HG03457 (cell line): ENCODE results near the gene DLX6.

Experiments
- ATAC-seq: cut with Tn5 transposase; IDR thresholded peaks from one replicate; pipeline ENCODE4 v1.9.1; 2021; ENCODE audit warnings: moderate number of reproducible peaks; ENCODE audit not compliant: unreplicated experiment

DLX6 gene

DNA sequence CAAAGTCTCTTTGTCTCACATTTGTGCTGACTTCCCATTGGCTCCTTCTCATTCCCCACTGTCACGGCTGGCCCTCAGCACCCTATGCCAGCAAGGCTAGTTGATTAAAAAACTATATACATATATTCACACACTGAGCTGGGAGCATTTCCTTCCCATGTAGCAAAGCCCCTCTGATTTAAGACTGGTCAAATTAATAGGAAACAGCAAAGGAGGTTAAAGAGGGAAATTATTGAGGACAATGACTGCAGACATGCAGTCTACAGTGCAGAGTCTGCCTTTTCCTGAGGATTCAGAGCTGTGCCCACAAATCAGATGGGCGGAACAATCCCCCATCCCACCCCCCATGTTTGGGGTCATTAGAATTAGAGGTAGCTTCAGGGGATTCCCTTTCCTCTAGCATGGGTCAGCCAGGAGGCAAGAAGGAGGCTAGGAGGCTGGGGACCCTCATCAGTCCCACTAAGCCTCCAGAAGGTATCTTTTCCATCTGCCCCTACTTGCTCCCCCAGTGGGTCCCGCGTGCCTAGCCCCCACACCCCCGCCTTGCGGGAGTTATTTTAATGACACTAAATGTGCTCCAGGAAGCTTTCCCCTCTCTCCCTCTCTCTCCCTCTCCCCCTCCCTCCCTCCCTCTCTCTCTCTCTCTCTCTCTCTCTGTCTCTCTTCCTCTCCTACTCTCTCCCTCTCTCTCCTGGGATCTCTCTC lies 9.8 kb upstream of the DLX6 start:
- no peak for ATAC-seq

DNA sequence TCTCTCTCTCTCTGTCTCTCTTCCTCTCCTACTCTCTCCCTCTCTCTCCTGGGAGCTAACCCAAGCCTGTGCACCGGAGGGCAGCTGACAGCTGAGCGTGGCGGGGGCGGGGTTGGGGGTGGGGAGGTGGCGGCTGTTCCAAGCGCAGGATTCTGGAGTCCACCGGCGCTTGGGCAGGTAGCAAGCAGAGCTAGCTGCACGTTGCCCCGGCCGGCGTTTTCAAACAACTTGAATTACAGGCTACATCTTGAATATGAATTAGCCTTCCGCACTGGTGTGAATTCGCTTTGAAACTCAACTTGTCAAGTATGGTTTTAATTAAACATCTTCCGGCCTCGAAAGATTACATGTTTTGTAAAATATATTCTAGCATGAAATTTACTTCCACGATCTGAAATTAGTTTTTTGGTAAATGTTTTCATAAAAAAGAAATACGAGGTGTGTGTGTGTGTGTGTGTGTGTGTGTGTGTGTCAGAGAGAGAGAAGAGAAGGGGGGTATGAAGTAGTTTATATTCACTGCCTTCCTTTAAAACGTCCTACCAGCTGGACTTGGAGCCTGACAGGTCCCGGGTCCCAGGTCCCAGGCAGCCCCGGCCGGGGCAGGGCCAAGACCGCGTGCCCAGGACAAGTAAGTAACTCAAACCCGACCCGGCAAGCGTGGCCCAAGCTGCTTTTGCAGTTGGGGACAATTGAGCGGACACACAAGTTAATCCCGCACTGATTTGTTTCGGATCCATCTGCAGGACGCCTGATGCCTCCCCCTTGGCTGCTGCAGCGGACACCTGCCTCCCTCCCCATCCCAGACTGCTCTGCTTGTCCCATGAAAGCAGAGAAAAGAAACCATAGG lies 9.0 kb upstream of the DLX6 start:
- ATAC-seq = no peak

DNA sequence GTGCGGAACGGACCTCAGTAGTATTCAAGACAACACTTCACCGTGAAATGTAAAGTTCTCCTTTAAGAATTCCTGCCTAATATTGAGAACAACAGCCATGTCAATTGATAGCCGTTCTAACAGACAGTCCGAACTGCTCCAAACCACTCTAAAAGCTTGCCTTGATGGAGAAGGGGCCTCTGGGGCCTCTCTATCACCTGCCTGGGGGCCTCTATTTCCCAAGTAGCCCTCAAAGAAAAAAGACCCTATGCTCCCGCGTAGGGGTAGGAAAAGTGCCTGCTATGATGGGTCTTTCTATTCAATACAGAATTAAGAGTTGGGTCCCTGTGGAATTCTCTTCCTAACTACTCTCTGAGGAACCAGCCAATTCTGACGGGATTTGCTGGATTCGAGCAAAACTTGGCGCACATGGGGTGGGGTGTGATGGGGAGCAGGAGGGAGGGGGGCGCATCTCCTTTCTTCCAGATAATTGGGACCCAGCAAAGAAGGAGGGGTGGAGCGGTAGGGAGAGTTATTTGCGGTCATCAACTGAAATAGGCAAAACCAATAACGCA lies 8.3 kb upstream of the DLX6 start:
- ATAC-seq = no peak

DNA sequence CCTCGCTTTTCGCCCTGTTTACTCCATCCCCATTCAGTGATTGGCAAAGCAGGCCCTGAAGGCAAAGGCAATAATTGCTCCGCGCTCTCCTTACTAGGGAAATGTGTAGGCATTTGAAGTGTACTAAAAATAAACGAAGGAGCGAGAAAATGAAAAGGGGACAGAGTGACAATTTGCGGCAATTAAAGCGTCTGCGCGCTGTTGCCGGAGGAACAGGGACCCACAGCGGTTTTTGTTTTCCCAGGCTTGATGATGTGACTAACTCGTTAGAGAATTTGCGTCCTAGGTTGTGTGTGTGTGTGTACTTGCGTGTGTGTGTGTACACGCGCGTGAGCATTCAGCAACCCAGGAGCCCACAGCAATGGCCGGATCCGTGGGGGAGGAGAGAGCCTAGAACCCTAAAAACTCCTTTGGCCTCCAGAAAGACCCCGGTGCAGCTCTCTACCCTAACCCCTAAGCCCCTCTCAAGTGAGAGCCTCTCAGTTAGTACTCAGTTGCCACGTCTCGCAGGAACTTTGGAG lies 7.8 kb upstream of the DLX6 start:
- ATAC-seq = no peak

DNA sequence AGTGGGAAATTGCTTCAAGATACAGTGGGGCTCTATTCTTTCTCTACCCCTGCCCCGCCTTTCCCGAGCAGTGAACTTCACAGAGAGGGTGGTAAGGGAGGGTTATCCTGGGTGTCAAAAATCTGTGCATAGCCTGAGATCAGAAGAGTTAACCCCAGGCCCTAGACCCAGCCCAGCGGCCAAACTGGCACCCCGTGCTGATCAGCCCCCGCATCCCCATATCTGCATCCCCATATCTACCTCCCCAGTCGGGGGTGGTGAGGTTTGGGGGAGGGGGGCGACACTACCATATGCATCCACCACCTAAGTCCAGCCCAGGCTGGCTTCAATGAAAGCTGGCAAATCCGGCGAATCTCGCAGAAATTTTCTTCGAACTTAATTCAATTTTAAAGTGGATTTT lies 7.0 kb upstream of the DLX6 start:
- no peak for ATAC-seq

DNA sequence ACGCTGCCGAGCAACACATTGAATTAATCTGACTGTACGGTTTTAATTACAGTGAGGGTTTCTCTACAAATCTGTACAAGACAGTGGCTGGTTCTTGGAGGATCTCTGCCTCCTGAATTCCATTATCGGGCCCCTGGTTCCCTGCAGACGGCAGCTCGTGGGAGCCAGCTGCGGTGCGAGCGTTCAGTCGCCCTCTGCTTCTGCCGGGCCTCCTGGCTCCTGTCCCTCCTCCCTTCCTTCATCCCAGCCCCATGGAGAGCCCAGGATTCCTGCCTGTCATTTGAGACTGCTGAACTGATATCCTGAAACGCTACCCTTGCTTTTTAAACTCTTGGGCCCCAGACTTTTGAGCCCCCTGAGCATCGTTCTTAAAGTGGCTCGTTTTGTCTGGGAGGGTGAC lies 6.6 kb upstream of the DLX6 start:
- no peak for ATAC-seq

DNA sequence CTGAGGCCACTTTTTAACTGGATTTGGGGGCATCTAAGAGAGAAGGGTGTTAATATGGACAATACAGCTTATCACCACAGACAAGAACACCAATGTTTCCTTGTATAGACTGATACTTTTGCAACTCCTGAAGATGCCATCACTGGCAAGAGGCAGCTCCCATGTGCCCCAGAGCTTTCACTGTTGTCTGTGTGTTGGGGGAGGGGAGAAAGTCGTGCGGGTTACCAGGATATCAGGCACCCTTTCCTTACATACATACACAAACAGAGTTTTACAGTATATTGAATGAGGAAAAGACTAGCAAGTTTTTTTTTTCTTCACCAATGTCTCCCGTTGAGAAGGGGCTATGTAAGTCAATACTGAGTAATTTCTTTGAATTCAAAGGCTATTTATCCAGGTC lies 4.1 kb upstream of the DLX6 start:
- no peak for ATAC-seq

DNA sequence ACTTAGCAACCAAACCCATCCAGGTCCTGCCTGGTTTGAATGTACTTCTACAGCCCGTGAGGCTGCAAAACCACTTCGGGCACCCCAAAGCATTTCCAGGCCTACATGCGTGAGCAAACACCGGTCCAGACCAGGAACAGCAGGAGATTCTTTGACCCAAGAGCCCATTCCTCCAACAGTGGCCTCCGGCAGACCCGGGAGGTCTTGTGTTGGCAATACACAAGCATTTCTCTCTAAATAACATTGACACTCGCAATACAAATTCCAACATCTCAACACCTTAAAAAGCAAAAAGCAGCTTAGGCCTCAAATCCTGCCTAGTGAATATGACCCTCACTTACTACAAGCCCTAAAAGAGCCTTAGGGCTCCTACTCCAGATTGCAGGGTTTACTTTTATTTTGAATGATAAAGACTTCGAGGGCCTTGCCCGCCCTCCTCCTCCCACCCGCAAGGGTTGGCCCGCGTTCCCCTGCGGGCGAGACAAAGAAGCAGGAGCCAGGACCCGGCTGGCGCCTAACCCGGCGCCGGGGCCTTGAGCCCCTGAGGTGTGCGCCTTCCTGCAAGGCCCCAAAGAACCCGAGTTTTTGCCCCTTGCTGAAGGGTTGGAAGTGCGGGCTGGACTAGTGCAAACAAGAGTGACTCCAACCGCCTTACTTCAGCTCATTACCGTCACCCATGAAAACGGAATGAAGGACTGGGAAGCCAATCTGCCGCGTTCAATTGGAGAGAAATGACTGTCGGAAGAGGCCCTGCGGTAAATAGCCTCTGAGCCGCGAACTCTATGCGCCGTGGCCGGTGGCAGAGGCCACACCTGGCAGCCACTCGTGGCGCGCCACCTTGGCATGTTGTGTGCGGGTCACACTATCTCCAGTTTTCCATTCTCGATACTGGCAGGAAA lies 3.4 kb upstream of the DLX6 start:
- ATAC-seq = no peak

DNA sequence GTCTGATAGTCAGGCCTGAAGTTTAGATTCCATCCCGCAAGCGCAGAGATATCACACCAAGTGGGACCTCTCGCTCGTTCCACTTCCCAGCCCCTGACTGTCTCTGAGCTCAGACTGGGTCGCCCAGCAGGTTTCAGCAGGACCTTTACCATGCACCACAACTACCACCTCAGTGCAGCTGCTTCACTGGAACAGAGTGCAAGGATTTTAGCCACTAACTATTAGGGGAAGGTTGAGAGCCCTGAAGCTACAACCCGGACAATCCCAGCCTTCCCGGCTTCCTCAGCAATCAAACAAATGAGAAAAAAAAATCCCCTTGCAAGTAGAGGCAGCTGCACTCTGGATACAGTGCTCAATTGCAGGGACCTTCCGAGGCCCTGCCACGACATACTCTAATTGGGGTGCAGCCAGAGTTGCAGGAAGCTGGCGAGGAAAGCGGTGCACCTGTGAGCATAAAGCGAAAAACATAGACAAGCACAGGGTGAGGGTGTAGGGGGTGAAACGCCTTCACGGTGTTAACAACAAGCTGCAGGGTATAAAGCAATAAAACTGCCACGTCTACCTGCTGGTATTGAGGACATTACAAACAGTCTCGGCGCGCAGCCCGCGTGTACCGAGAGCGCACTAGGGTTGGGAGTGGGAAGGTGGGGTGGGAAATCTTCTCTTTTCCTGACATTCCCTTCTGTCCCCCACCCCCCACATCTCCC lies 2.6 kb upstream of the DLX6 start:
- ATAC-seq = no peak

DNA sequence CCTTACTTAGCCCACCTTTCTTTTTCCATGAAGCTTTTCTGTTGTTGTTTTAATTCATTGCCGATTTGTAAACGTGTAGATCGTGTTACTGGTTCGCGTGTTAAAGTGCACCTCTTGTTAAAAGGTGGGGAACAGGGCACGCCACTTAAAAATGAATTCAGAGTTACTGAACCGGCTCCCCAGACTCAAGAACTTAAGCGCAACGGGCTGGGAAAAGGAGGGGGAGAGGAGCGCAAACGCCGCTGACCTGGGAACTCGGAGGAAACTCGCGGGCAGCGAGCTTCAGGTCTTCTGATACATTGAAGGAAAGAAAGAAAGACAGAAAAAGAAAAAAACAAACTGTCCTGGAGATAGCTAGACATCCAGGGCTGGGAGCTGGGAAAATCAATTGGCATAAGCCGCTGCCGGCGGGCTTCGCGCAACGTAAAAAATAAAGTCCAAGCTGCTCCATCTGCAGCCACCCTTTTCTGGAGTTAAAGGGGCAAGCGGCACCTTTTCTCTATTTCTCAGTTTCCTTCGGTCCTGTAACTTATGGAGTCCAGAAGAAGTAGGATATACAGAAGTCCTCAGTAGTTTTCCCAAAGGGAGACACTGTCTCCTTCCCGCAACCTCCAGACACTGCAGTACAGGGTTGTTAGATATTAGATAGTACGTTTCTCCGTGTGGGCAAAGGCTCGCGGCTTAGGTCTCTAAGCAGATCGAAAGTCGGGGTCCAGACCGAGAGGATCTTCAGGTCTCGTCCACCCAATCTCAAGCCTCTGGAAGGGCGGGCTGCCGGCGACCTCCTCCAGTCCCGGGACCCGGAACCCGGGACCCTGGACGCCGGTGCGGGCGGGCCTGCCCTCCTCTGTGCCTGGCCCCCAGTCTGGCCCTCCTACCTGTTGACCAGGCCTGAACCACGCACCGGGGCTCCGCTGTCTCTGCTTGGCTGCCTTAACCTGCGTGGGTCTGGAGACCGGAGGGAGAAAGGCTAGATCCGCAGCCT lies 1.8 kb upstream of the DLX6 start:
- no peak for ATAC-seq

DNA sequence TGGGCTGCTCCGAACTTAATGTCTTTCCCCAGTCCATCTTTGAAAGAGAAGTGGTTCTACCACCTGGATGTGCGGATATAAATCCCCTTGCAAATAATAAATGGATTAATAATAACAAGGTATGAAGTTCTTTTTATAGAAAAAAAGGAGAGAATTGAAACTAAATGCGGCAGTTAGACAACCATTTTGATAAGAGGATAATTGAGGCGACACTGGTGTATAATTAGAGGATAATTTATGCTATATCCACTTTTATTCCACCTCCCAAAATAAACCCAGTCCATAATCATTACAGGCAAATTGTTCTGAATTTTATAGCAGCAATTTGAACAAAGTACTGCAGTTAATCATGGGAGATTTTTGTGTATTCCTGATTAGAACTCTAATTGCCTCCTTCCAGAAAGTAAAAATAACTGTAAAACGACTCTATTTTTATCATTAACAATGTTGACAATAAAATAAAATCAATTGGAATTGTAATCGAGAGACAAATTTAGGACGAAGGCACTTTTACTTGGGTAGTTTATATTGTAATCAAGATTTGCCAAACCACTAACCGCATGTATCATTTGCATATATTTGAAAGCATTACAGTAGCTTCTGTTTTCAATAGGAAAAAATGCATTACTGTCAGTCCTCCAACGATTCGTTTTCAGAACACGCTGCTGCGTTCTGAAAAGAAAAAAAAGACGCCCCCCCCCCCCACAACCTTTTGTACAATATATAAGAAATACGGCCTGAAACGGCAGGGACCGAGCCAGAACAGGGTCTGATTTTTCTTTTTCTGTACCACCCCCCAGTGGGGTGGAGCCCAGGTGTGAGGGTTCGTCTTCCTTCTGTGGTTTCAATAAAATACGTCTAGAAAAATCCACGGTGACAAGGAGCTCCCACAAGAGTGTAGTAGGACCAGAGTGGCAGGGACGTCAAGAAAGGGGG lies 838 bp upstream of the DLX6 start:
- no peak for ATAC-seq

DNA sequence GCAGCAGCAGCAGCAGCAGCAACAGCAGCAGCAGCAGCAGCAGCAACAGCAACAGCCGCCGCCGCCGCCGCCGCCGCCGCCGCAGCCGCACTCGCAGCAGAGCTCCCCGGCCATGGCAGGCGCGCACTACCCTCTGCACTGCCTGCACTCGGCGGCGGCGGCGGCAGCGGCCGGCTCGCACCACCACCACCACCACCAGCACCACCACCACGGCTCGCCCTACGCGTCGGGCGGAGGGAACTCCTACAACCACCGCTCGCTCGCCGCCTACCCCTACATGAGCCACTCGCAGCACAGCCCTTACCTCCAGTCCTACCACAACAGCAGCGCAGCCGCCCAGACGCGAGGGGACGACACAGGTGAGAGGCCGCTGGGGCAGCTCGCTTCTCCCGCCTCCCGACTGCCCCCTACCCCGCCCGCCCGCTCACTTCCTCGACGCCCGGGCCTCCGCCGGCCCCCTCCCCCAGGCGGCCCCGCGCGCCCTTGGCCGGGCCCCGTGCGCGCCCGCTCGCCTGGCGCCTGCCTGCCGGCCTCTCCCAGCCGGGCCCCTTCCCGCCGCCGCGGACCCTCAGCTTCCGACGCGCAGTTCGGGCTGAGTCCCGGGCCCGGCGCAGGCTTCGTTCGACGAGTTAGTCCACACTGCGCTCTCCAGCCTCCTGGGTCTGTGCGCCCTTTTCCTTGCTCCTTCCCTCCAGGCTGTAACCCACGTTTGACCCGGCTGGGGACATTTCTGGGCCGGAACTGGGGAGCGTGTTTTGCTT lies 882 bp downstream of the DLX6 start:
- no peak for ATAC-seq

DNA sequence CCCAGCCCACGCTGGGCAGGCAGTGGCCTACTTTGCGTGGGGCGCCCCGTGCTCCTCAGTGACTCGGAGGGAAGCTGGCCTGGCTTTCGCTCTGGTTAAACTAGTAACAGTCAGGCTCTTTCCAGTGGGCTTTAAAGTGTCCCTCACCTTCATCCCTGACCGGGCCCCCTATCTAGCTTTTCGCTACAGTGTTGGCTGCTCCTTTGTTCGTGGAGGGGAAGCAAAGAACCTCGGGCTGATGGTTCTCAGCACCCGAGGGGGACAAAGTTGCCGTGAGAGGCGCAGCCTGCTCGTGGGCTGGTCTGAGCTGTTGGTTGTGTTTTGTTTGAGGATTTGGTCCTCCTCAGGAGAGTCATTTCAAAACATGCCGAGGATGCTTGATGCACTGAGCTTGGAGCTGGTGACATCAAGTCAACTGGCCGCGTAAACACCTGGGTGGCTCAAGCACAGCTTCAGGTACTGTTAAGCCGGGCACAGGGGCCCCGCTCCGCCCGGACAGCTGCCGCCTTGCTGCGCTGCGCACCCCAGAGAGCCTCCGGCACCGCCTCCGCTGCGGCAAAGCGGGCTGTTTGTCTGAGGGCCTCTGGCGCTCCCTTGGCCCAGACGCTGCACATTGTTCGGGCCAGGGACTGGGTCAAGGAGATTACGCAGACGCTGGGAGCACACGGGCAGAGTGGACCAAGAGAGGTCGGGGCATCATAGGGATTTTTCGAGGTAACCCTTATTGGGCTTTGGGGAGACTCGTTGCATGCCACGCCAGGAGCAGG lies 1.6 kb downstream of the DLX6 start:
- ATAC-seq = no peak

DNA sequence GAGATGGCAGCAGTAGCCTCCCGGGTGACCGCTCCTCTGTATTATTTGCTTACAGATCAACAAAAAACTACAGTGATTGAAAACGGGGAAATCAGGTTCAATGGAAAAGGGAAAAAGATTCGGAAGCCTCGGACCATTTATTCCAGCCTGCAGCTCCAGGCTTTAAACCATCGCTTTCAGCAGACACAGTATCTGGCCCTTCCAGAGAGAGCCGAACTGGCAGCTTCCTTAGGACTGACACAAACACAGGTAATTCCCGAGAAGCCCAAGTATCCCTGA lies 2.2 kb downstream of the DLX6 start:
- no peak for ATAC-seq

DNA sequence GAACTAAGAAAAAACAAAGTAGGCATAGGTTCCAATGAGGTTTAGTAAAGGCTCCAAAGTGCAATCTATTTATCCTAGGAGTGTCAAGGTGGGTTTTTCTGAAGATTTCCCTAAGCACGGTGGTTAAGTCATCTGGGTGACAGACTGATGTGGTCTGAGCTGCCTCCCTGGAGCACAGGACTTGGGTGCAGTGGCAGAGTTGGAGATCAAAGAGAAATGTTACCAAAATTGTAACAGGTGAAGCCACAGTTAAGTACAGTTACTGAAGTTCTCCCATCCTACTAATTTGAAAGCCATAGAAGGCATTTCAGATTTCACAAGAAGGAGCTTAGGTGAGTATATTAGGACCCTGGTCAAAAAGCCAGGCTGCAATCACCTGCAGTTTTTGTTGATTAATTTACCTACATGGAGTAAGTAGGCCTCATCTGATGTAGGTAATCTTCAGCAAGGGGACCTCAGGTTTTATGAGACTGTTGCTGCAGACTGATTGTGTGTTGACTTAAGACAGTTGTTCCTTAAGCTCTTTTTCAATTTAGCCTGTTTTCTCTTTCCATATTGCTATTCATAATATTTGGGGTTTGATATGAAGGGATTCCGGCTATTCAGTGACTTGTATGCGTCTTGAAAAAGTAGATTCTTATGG lies 3.0 kb downstream of the DLX6 start:
- ATAC-seq = no peak
